HepG2 (cell line): ENCODE results near the gene CST5. TPM values are rescaled to one million over a fixed set of nuclear protein-coding genes. Genes with fewer than 3 reads are reported as not detected.

Experiments
- ATAC-seq: fragments of 200-7000 bp; cut with Tn5 transposase; 3 replicates; pipeline ENCODE4 v1.9.1; 2020; ENCODE audit warnings: mild to moderate bottlenecking, moderate library complexity
- BruUV-seq: library from RNA; stranded (reverse); fragments of 400-500 nt; replicated peaks from 2 replicates; lab custom pipeline; 2021; lab: Mats Ljungman, UMichigan
- CTCF ChIA-PET: fragments of 300-600 bp; formaldehyde crosslinking; extraction: SDS; loops from one replicate; lab custom pipeline; 2021; ENCODE audit warnings: low total read pairs, inconsistent platforms, low intra/inter-chr PET ratio; lab: Yijun Ruan, JAX
- POLR2A ChIA-PET: fragments of 350-600 bp; sonication (Branson Sonifier 250); formaldehyde crosslinking; loops from one replicate; lab custom pipeline; 2020; ENCODE audit warnings: antibody characterized with exemption, inconsistent platforms; lab: Yijun Ruan, JAX
- DNase-seq: peaks from one replicate; pipeline ENCODE4 v3.0.0-alpha.2; 2015; ENCODE audit warnings: low spot score
- FAIRE-seq: peaks from 3 replicates; lab custom pipeline; 2011; peaks lifted over from hg19 to GRCh38; lab: Jason Lieb, UNC
- H2AFZ ChIP-seq: one replicate; pipeline ENCODE4 v1.6.1; 2011; ENCODE audit warnings: low read length, inconsistent platforms
- H3K27ac ChIP-seq: fragments of 300-600 bp; 3 replicates; pipeline ENCODE4 v1.8.0; 2011; ENCODE audit warnings: mixed run types, mild to moderate bottlenecking, mixed read lengths, low read length, inconsistent platforms; ENCODE audit not compliant: insufficient read depth; ENCODE audit errors: extremely low read length
- H3K27me3 ChIP-seq, 2 experiments: fragments of 200-600 bp in 1 of 2; 2 replicates in 1 of 2; 3 replicates in 1 of 2; pipeline versions ENCODE4 v1.6.0 to v1.8.0; 2011; ENCODE audit warnings: low read length in 2 of 2, mild to moderate bottlenecking in 2 of 2, moderate library complexity in 2 of 2, inconsistent platforms in 1 of 2; ENCODE audit not compliant: insufficient read depth in 2 of 2, control insufficient read depth in 1 of 2
- H3K36me3 ChIP-seq, 2 experiments: fragments of 200-600 bp in 1 of 2; replicated peaks in 1 of 2; 2 replicates in 1 of 2; 3 replicates in 1 of 2; pipeline versions ENCODE4 v1.5.1 to v1.8.0; 2011; ENCODE audit warnings: low read length in 2 of 2, inconsistent platforms in 1 of 2; ENCODE audit not compliant: insufficient read depth in 2 of 2, control insufficient read depth in 1 of 2
- H3K4me1 ChIP-seq: 2 replicates; pipeline ENCODE4 v1.5.1; 2012; ENCODE audit warnings: low read length, inconsistent platforms; ENCODE audit not compliant: insufficient read depth
- H3K4me2 ChIP-seq: 2 replicates; pipeline ENCODE4 v1.6.0; 2011; ENCODE audit warnings: low read depth, low read length, inconsistent platforms
- H3K4me3 ChIP-seq, 3 experiments: fragments of 200-600 bp in 1 of 3; sonication (generic), shearing (Covaris generic) in 1 of 3; replicated peaks in 1 of 3; 2 replicates each; pipeline ENCODE4 v1.5.1; 2011 to 2016; ENCODE audit warnings: low read length in 3 of 3, inconsistent platforms in 2 of 3, low read depth in 2 of 3, mild to moderate bottlenecking in 2 of 3, control low read depth in 1 of 3, mixed read lengths in 1 of 3; ENCODE audit not compliant: insufficient read depth in 1 of 3
- H3K79me2 ChIP-seq: one replicate; pipeline ENCODE4 v1.6.1; 2011; ENCODE audit warnings: low read length, inconsistent platforms; ENCODE audit not compliant: insufficient read depth
- H3K9ac ChIP-seq: 2 replicates; pipeline ENCODE4 v1.6.0; 2011; ENCODE audit warnings: mild to moderate bottlenecking, low read depth, low read length, inconsistent platforms; ENCODE audit not compliant: insufficient read depth
- H3K9me3 ChIP-seq: 2 replicates; pipeline ENCODE4 v1.5.1; 2012; ENCODE audit warnings: mild to moderate bottlenecking, low read length
- H4K20me1 ChIP-seq: 2 replicates; pipeline ENCODE4 v1.6.0; 2011; ENCODE audit warnings: inconsistent platforms, mild to moderate bottlenecking, low read length, moderate library complexity; ENCODE audit not compliant: insufficient read depth
- BCLAF1 ChIP-seq: fragments of 450-650 bp; IDR thresholded peaks from 2 replicates; pipeline ENCODE4 v1.6.1; 2017; ENCODE audit warnings: mild to moderate bottlenecking
- FOXA3 ChIP-seq: IDR thresholded peaks from 2 replicates; pipeline ENCODE4 v1.6.1; 2016; ENCODE audit warnings: missing genetic modification reagents, missing compliant biosample characterization
- NFAT5 ChIP-seq: sonication (generic); formaldehyde crosslinking; IDR thresholded peaks from 2 replicates; pipeline ENCODE4 v1.4.0; 2020; ENCODE audit warnings: missing genetic modification reagents
- NR3C1 ChIP-seq: sonication (generic); formaldehyde crosslinking; IDR thresholded peaks from 2 replicates; pipeline ENCODE4 v1.4.0; 2020; ENCODE audit warnings: missing genetic modification reagents
- RFXANK ChIP-seq: IDR thresholded peaks from 2 replicates; pipeline ENCODE4 v1.6.1; 2016
- SMARCC2 ChIP-seq: fragments of 450-650 bp; IDR thresholded peaks from 2 replicates; pipeline ENCODE4 v1.6.1; 2017; ENCODE audit warnings: antibody characterized with exemption, mild to moderate bottlenecking
- SMARCE1 ChIP-seq: fragments of 450-650 bp; IDR thresholded peaks from 2 replicates; pipeline ENCODE4 v1.6.1; 2017; ENCODE audit warnings: borderline replicate concordance
- ZFP1 ChIP-seq: IDR thresholded peaks from 2 replicates; pipeline ENCODE4 v1.6.1; 2016
- ZHX1 ChIP-seq: sonication (generic); formaldehyde crosslinking; IDR thresholded peaks from 2 replicates; pipeline ENCODE4 v1.8.1; 2022; ENCODE audit warnings: low read depth, mild to moderate bottlenecking, missing genetic modification reagents
- ZNF432 ChIP-seq: sonication (generic); formaldehyde crosslinking; IDR thresholded peaks from 2 replicates; pipeline ENCODE4 v1.5.0; 2020; ENCODE audit warnings: missing genetic modification reagents, mild to moderate bottlenecking, borderline replicate concordance
- ZNF781 ChIP-seq: sonication (generic); formaldehyde crosslinking; IDR thresholded peaks from 2 replicates; pipeline ENCODE4 v1.5.1; 2020; ENCODE audit warnings: borderline replicate concordance, mild to moderate bottlenecking, missing genetic modification reagents; ENCODE audit errors: not compliant biosample characterization
- ZNF782 ChIP-seq: sonication (generic); formaldehyde crosslinking; IDR thresholded peaks from 2 replicates; pipeline ENCODE4 v1.4.0; 2020; ENCODE audit warnings: missing genetic modification reagents, mild to moderate bottlenecking, borderline replicate concordance
- ZNF800 ChIP-seq: sonication (generic); formaldehyde crosslinking; IDR thresholded peaks from 2 replicates; pipeline ENCODE4 v1.4.0; 2020; ENCODE audit warnings: missing genetic modification reagents
- WGBS: methylation state at CpG from one replicate; pipeline ENCODE4 v1.1.6; 2017; ENCODE audit warnings: low lambda C conversion rate; 5-methylcytosine and 5-hydroxymethylcytosine counted together
- in situ Hi-C: cut with HindIII; loops from 2 replicates; pipeline ENCODE4 v1.10.0; 2017; ENCODE audit warnings: low pct_unique_long_range_greater_than_20kb; ENCODE audit not compliant: extremely low pct_ligation_motif_present
- intact Hi-C: fragments of 100-400 bp; cut with micrococcal nuclease; formaldehyde crosslinking; loops from one replicate; pipeline ENCODE4 v1.10.0; 2022; ENCODE audit not compliant: unreplicated experiment
- polyA plus RNA-seq, 8 experiments: library from polyadenylated mRNA; depleted of rRNA in 3 of 8; stranded (reverse) in 7 of 8; unstranded in 1 of 8; fragments of >200 nt; fragmentation: Illumina TruSeq in 4 of 8; extraction: Trizol in 4 of 8; gene quantifications; 2 replicates each; pipeline versions ENCODE4 v1.2.1 to v1.2.3, GENCODE V29; 2011 to 2016; ENCODE audit warnings: low read depth in 4 of 8, missing spikeins in 1 of 8, mixed read lengths in 1 of 8; ENCODE audit not compliant: insufficient read depth in 1 of 8
- total RNA-seq, 5 experiments: library from RNA; depleted of rRNA; stranded (reverse); fragments of >200 nt; fragmentation: Illumina TruSeq; extraction: Trizol; gene quantifications; 2 replicates each; pipeline ENCODE4 v1.2.3, GENCODE V29; 2016; ENCODE audit warnings: low read depth in 1 of 5

Gene CST5
- total and polyA plus RNA-seq, 2 of the 13 experiments (the other 11 are each of a cell fraction or from before 2014, with no cell fraction given), result 0.16 TPM; not detected in 1

GRCh38 chr20:23874747-23875146 lies 4.8 kb downstream of the CST5 start:
- ATAC-seq (no peak), FAIRE-seq (no peak), DNase-seq (no peak)
- in situ Hi-C loops (no loop called here), intact Hi-C loops (no loop called here)
- no peaks in the 10 kb centered on the region for H3K79me2 ChIP-seq
- H3K4me3 ChIP-seq, result no peak overlapping the region
- H3K27ac ChIP-seq, result no peak overlapping the region
- 21% methylated on average over 5 of the region's 5 CpGs for WGBS
- H3K4me1 ChIP-seq, result peaks cover 12% of the 10 kb centered on the region
- no peaks in the 10 kb centered on the region for H4K20me1 ChIP-seq
- H3K27me3 ChIP-seq, result peaks cover 0 to 2% of the 10 kb centered on the region in 2 experiments; a peak in 1 of 5 replicates
- H3K9ac ChIP-seq, result no peak overlapping the region
- ChIA-PET CTCF (no interaction called here), POLR2A (no interaction called here)
- H2AFZ ChIP-seq, result no peak overlapping the region
- no peaks in the 10 kb centered on the region for H3K9me3 ChIP-seq
- H3K4me2 ChIP-seq, result no peak overlapping the region
- BruUV-seq, result no TSS peak
- H3K36me3 ChIP-seq, result no peaks in the 10 kb centered on the region
- TF ChIP-seq ZFP1 (CRISPR knock-in tag) (no peak), ZNF800 (CRISPR knock-in tag) (no peak), RFXANK (CRISPR knock-in tag) (no peak), ZHX1 (CRISPR knock-in tag) (no peak), SMARCE1 (no peak), FOXA3 (CRISPR knock-in tag) (no peak), NFAT5 (CRISPR knock-in tag) (no peak), ZNF782 (CRISPR knock-in tag) (no peak), ZNF432 (CRISPR knock-in tag) (no peak), BCLAF1 (no peak), SMARCC2 (no peak), ZNF781 (CRISPR knock-in tag) (no peak), NR3C1 (CRISPR knock-in tag) (no peak)
